Caco-2 (cell line): ENCODE measurements around the gene HHAT. TPM values are rescaled to one million over a fixed set of nuclear protein-coding genes. Genes with fewer than 3 reads are reported as not detected.

Experiments
- BruUV-seq: library from RNA; stranded (reverse); fragments of 400-500 nt; replicated peaks from 2 replicates; lab custom pipeline; 2021; lab: Mats Ljungman, UMichigan
- CTCF ChIA-PET: fragments of 300-600 bp; sonication (Branson Sonifier 250); formaldehyde crosslinking; loops from one replicate; lab custom pipeline; 2022; ENCODE audit warnings: antibody characterized with exemption; lab: Charles Lee
- POLR2A ChIA-PET: fragments of 300-600 bp; sonication (Branson Sonifier 250); formaldehyde crosslinking; loops from one replicate; lab custom pipeline; 2022; ENCODE audit warnings: antibody characterized with exemption; lab: Charles Lee
- DNase-seq, 2 experiments: peaks; one replicate each; pipeline versions ENCODE4 v3.0.0 to v3.0.0-alpha.2; 2020 to 2022
- H3K27me3 ChIP-seq: replicated peaks from 2 replicates; pipeline ENCODE4 v1.6.0; 2011; ENCODE audit warnings: low read length; ENCODE audit not compliant: control insufficient read depth, insufficient read depth
- H3K36me3 ChIP-seq: 2 replicates; pipeline ENCODE4 v1.5.1; 2011; ENCODE audit warnings: low read length; ENCODE audit not compliant: control insufficient read depth, insufficient read depth
- H3K4me1 ChIP-seq: fragments of 250-450 bp; sonication (Bioruptor Pico); 2 replicates; pipeline ENCODE4 v1.5.1; 2020; ENCODE audit warnings: mild to moderate bottlenecking
- H3K4me3 ChIP-seq: 2 replicates; pipeline ENCODE4 v1.5.1; 2011; ENCODE audit warnings: low read depth, mild to moderate bottlenecking, control low read depth, low read length
- H3K9me3 ChIP-seq: fragments of 250-450 bp; sonication (Bioruptor Pico); 2 replicates; pipeline ENCODE4 v1.5.1; 2020; ENCODE audit warnings: mild to moderate bottlenecking, moderate library complexity
- H3K27ac Mint-ChIP-seq: one replicate; pipeline ENCODE4 v1.8.0; 2022; ENCODE audit warnings: mixed read lengths; ENCODE audit not compliant: unreplicated experiment
- H3K27me3 Mint-ChIP-seq: one replicate; pipeline ENCODE4 v1.8.0; 2022; ENCODE audit warnings: mixed read lengths; ENCODE audit not compliant: insufficient read depth, unreplicated experiment
- H3K36me3 Mint-ChIP-seq: one replicate; pipeline ENCODE4 v1.8.0; 2022; ENCODE audit warnings: mild to moderate bottlenecking, mixed read lengths; ENCODE audit not compliant: insufficient read depth, unreplicated experiment
- H3K4me1 Mint-ChIP-seq: one replicate; pipeline ENCODE4 v1.8.0; 2022; ENCODE audit warnings: low read depth, mixed read lengths; ENCODE audit not compliant: unreplicated experiment
- H3K4me3 Mint-ChIP-seq: one replicate; pipeline ENCODE4 v1.8.0; 2022; ENCODE audit warnings: mild to moderate bottlenecking, moderate library complexity, mixed read lengths; ENCODE audit not compliant: unreplicated experiment
- H3K9me3 Mint-ChIP-seq: one replicate; pipeline ENCODE4 v1.8.0; 2022; ENCODE audit warnings: mixed read lengths; ENCODE audit not compliant: unreplicated experiment
- intact Hi-C: fragments of 100-400 bp; cut with micrococcal nuclease; formaldehyde crosslinking; loops from one replicate; pipeline ENCODE4 v1.10.0; 2022; ENCODE audit not compliant: unreplicated experiment
- total RNA-seq: library from RNA; stranded (reverse); gene quantifications from 2 replicates; pipeline ENCODE4 v1.2.3, GENCODE V29; 2022
- TF ChIP-seq, protein P1 (sequence below), 2 experiments: fragments of 200-600 bp in 1 of 2; IDR thresholded peaks; 1 replicate in 1 of 2; 2 replicates in 1 of 2; pipeline versions ENCODE4 v1.5.1 to v1.8.0; 2011 to 2022; ENCODE audit warnings: antibody characterized with exemption in 1 of 2, control low read depth in 1 of 2, inconsistent platforms in 1 of 2, low read depth in 1 of 2, low read length in 1 of 2, mild to moderate bottlenecking in 1 of 2, moderate library complexity in 1 of 2; ENCODE audit not compliant: insufficient read depth in 1 of 2, severe bottlenecking in 1 of 2, unreplicated experiment in 1 of 2

HHAT gene
- total RNA-seq, 1 experiment from 2014 or later, result 3.9 TPM

DNA sequence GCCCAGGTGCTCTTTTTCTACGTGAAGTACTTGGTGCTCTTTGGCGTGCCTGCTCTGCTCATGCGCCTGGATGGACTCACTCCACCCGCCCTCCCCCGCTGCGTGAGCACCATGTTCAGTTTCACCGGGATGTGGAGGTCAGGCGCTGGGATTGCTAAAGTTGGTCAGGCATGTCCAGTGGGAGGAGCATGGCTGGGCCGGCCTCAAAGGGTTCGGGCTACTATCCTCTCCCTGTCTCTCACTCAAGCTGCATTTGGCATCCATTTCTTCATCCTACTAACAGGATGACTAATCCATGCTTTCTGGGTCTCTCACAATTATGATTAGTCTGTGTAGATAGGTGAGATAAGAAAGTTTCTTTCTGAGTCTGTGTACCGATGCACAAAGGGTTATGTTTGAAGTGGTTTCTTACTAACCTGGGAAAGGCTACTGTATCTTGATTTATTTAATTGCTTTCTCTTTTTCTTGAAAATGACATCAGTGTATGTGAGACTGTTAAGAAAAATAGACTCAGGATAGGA is 135.9 kb downstream of the HHAT start:
- no peaks in the 10 kb centered on the region for H3K36me3 ChIP-seq
- no peaks in the 10 kb centered on the region for H3K27me3 ChIP-seq
- CTCF ChIA-PET, result no interaction called here
- DNase-seq, result peak; percentile 43 to 49
- H3K9me3 Mint-ChIP-seq, result no peaks in the 10 kb centered on the region
- no peak overlapping the region for H3K4me3 ChIP-seq
- TF ChIP-seq, protein P1, sequence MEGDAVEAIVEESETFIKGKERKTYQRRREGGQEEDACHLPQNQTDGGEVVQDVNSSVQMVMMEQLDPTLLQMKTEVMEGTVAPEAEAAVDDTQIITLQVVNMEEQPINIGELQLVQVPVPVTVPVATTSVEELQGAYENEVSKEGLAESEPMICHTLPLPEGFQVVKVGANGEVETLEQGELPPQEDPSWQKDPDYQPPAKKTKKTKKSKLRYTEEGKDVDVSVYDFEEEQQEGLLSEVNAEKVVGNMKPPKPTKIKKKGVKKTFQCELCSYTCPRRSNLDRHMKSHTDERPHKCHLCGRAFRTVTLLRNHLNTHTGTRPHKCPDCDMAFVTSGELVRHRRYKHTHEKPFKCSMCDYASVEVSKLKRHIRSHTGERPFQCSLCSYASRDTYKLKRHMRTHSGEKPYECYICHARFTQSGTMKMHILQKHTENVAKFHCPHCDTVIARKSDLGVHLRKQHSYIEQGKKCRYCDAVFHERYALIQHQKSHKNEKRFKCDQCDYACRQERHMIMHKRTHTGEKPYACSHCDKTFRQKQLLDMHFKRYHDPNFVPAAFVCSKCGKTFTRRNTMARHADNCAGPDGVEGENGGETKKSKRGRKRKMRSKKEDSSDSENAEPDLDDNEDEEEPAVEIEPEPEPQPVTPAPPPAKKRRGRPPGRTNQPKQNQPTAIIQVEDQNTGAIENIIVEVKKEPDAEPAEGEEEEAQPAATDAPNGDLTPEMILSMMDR (IDR thresholded peaks at IDR 0.05; ENCODE audit: insufficient read depth in 1 of 2, low read depth in 1 of 2, low read length in 1 of 2, severe bottlenecking in 1 of 2, unreplicated experiment in 1 of 2), result no peak
- H3K4me1 Mint-ChIP-seq, result peaks cover 5% of the 10 kb centered on the region
- H3K36me3 Mint-ChIP-seq, result peaks cover 4% of the 10 kb centered on the region
- H3K27me3 Mint-ChIP-seq, result peaks cover 10% of the 10 kb centered on the region
- POLR2A ChIA-PET, result no interaction called here
- peaks cover 3% of the 10 kb centered on the region; the same call in 1 of the 2 replicates for H3K4me1 ChIP-seq
- intact Hi-C loops, result no loop called here
- no TSS peak for BruUV-seq
- no peak overlapping the region for H3K27ac Mint-ChIP-seq
- H3K4me3 Mint-ChIP-seq, result peak overlapping the region; percentile 53
- no peaks in the 10 kb centered on the region for H3K9me3 ChIP-seq

DNA sequence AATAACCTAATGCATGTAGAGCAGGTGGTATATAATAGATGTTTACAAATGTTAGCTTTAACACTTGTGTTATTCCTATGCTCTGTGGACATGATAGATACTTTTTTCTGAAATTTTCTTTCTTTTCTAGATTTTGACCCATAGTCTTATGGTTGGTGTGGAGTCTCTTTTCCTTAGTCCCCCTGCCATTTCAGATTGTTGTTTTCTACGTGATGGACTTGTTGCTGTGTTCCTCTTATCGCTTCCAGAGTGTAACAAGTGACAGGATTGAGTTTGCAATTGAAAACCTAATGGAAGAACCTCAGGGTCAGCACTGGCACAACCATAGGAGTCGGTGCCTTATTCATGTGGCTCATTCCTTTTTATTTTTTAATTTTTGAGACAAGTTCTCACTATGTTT is 136.4 kb downstream of the HHAT start:
- ChIA-PET CTCF (no interaction called here), POLR2A (no interaction called here)
- H3K27me3 Mint-ChIP-seq, result peaks cover 11% of the 10 kb centered on the region
- no peaks in the 10 kb centered on the region for H3K27me3 ChIP-seq
- DNase-seq, result no peak
- H3K27ac Mint-ChIP-seq, result no peak overlapping the region
- H3K36me3 ChIP-seq, result no peaks in the 10 kb centered on the region
- no peak overlapping the region for H3K4me3 Mint-ChIP-seq
- H3K4me1 Mint-ChIP-seq, result peaks cover 5% of the 10 kb centered on the region
- intact Hi-C loops, result no loop called here
- H3K4me3 ChIP-seq, result no peak overlapping the region
- H3K9me3 Mint-ChIP-seq, result no peaks in the 10 kb centered on the region
- TF ChIP-seq, protein P1 (IDR thresholded peaks at IDR 0.05; ENCODE audit: insufficient read depth in 1 of 2, low read depth in 1 of 2, low read length in 1 of 2, severe bottlenecking in 1 of 2, unreplicated experiment in 1 of 2), result no peak
- no TSS peak for BruUV-seq
- H3K9me3 ChIP-seq, result no peaks in the 10 kb centered on the region
- peaks cover 3% of the 10 kb centered on the region; the same call in 1 of the 2 replicates for H3K4me1 ChIP-seq
- peaks cover 4% of the 10 kb centered on the region for H3K36me3 Mint-ChIP-seq

DNA sequence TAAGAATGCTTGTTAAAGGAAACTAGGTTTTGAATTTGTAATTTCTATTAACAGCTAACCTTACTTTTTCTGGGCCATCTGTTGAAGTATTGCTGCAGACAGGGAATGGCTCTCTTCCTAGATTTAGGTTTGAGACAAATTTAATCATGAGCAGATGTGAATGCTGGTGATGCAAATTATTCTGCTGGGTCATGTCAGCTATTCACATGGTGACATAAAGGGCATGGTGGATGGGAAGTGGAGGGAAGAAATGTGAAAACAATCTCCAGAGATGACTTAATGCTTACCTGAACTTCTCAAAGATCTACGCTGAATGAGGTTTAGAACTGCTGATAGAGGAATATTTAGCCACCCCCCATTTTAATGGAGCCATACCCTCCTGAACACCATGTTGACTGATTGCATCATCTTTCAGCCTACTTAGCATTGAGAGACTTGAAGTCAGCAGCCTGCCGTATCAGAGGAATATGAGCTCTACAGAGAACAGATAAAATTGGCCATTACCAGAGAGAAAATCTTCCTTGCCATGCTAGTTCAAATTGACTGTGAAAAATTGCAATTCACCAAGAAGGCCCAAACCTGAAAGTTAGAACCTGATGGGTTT is 138.8 kb downstream of the HHAT start:
- Histone ChIP-seq H3K36me3 (no peaks in the 10 kb centered on the region), H3K9me3 (no peaks in the 10 kb centered on the region), H3K4me3 (no peak overlapping the region), H3K27me3 (no peaks in the 10 kb centered on the region), H3K4me1 (peaks cover 3% of the 10 kb centered on the region; the same call in 1 of the 2 replicates)
- Mint-ChIP-seq H3K4me1 (peaks cover 5% of the 10 kb centered on the region), H3K27me3 (peaks cover 11% of the 10 kb centered on the region), H3K9me3 (no peaks in the 10 kb centered on the region), H3K4me3 (no peak overlapping the region), H3K36me3 (peaks cover 4% of the 10 kb centered on the region), H3K27ac (no peak overlapping the region)
- intact Hi-C loops, result no loop called here
- ChIA-PET POLR2A (no interaction called here), CTCF (no interaction called here)
- DNase-seq, result no peak
- TF ChIP-seq, protein P1 (IDR thresholded peaks at IDR 0.05; ENCODE audit: insufficient read depth in 1 of 2, low read depth in 1 of 2, low read length in 1 of 2, severe bottlenecking in 1 of 2, unreplicated experiment in 1 of 2), result no peak
- no TSS peak for BruUV-seq
